Calu3 (cell line): ENCODE data around the gene NALCN. TPM values are rescaled to one million over a fixed set of nuclear protein-coding genes. Genes with fewer than 3 reads are reported as not detected.
"Not testable (repeated sequence)": the region's sequence is repeated elsewhere in the genome, so short reads cannot be mapped to it uniquely, and the experiment has no call there.

Source experiments
- BruUV-seq: library from RNA; stranded (reverse); fragments of 400-500 nt; replicated peaks from 2 replicates; lab custom pipeline; 2021; lab: Mats Ljungman, UMichigan
- CTCF ChIA-PET: fragments of 300-600 bp; sonication (Branson Sonifier 250); formaldehyde crosslinking; loops from one replicate; lab custom pipeline; 2022; ENCODE audit warnings: antibody characterized with exemption; lab: Charles Lee
- DNase-seq: peaks from one replicate; pipeline ENCODE4 v3.0.0; 2022
- H3K27ac Mint-ChIP-seq: one replicate; pipeline ENCODE4 v1.8.0; 2022; ENCODE audit warnings: mixed read lengths; ENCODE audit not compliant: unreplicated experiment
- H3K27me3 Mint-ChIP-seq: one replicate; pipeline ENCODE4 v1.8.0; 2022; ENCODE audit warnings: mixed read lengths; ENCODE audit not compliant: unreplicated experiment
- H3K36me3 Mint-ChIP-seq: one replicate; pipeline ENCODE4 v1.8.0; 2022; ENCODE audit warnings: mild to moderate bottlenecking, moderate library complexity, mixed read lengths; ENCODE audit not compliant: insufficient read depth, unreplicated experiment
- H3K4me1 Mint-ChIP-seq: one replicate; pipeline ENCODE4 v1.8.0; 2022; ENCODE audit warnings: mild to moderate bottlenecking, low read depth, mixed read lengths; ENCODE audit not compliant: unreplicated experiment
- H3K4me3 Mint-ChIP-seq: one replicate; pipeline ENCODE4 v1.8.0; 2022; ENCODE audit warnings: mild to moderate bottlenecking, low read depth, moderate library complexity, mixed read lengths; ENCODE audit not compliant: unreplicated experiment
- H3K9me3 Mint-ChIP-seq: one replicate; pipeline ENCODE4 v1.8.0; 2022; ENCODE audit warnings: low read depth, mixed read lengths; ENCODE audit not compliant: unreplicated experiment
- CTCF ChIP-seq: fragments of 200-600 bp; IDR thresholded peaks from one replicate; pipeline ENCODE4 v1.8.0; 2022; ENCODE audit warnings: antibody characterized with exemption; ENCODE audit not compliant: unreplicated experiment
- intact Hi-C: fragments of 100-400 bp; cut with micrococcal nuclease; formaldehyde crosslinking; loops from one replicate; pipeline ENCODE4 v1.10.0; 2022; ENCODE audit not compliant: unreplicated experiment
- total RNA-seq: library from RNA; stranded (reverse); gene quantifications from 2 replicates; pipeline ENCODE4 v1.2.3, GENCODE V29; 2022

Gene NALCN
- total RNA-seq, 1 experiment from 2014 or later: 2.8 TPM

- H3K27ac Mint-ChIP-seq: no peak overlapping the region
- no peak for DNase-seq
- no peaks in the 10 kb centered on the region for H3K27me3 Mint-ChIP-seq
- no peak for TF ChIP-seq CTCF
- H3K36me3 Mint-ChIP-seq: no peaks in the 10 kb centered on the region
- H3K9me3 Mint-ChIP-seq: no peaks in the 10 kb centered on the region
- H3K4me3 Mint-ChIP-seq: no peak overlapping the region
- no TSS peak for BruUV-seq
- CTCF ChIA-PET: no interaction called here
- H3K4me1 Mint-ChIP-seq: no peaks in the 10 kb centered on the region
- intact Hi-C loops: no loop called here
These were observed 92.7 kb downstream of the NALCN start for GRCh38 chr13:101323601-101324000.

GRCh38 chr13:101317986-101318523 is 98.3 kb downstream of the NALCN start:
- DNase-seq: no peak
- Mint-ChIP-seq H3K27ac (no peak overlapping the region), H3K27me3 (no peaks in the 10 kb centered on the region), H3K4me1 (no peaks in the 10 kb centered on the region), H3K4me3 (no peak overlapping the region), H3K9me3 (no peaks in the 10 kb centered on the region), H3K36me3 (no peaks in the 10 kb centered on the region)
- CTCF ChIA-PET: no interaction called here
- no peak for TF ChIP-seq CTCF
- intact Hi-C loops: no loop called here
- BruUV-seq: no TSS peak

GRCh38 chr13:101313479-101313878 is 102.8 kb downstream of the NALCN start:
- CTCF ChIA-PET, H3K4me1 Mint-ChIP-seq, H3K36me3 Mint-ChIP-seq, intact Hi-C loops, H3K27ac Mint-ChIP-seq, H3K27me3 Mint-ChIP-seq, H3K4me3 Mint-ChIP-seq, BruUV-seq, DNase-seq, H3K9me3 Mint-ChIP-seq: not testable (repeated sequence)

- intact Hi-C loops: no loop called here
- TF ChIP-seq CTCF: no peak
- no peaks in the 10 kb centered on the region for H3K4me1 Mint-ChIP-seq
- H3K9me3 Mint-ChIP-seq: peaks cover 4% of the 10 kb centered on the region
- BruUV-seq: no TSS peak
- H3K36me3 Mint-ChIP-seq: no peaks in the 10 kb centered on the region
- H3K27me3 Mint-ChIP-seq: no peaks in the 10 kb centered on the region
- H3K4me3 Mint-ChIP-seq: no peak overlapping the region
- CTCF ChIA-PET: no interaction called here
- no peak overlapping the region for H3K27ac Mint-ChIP-seq
- DNase-seq: no peak
These were observed 107.2 kb downstream of the NALCN start for GRCh38 chr13:101309014-101309619.
